Thymus (tissue), 11 donors: ENCODE data around the gene IAPP. TPM values are rescaled to one million over a fixed set of nuclear protein-coding genes. Genes with fewer than 3 reads are reported as not detected.
"Not testable (repeated sequence)": the region's sequence is repeated elsewhere in the genome, so short reads cannot be mapped to it uniquely, and the experiment has no call there.

Source experiments
- DNase-seq, 9 donors: peaks; one replicate each; pipeline ENCODE4 v3.0.0-alpha.2; 2013; ENCODE audit warnings: low spot score in 9 of 9, low read depth in 6 of 9, missing footprints in 1 of 9
- H3K27ac ChIP-seq, 2 donors: one replicate each; pipeline ENCODE4 v1.5.1; 2013; ENCODE audit warnings: control low read depth in 1 of 2, low read depth in 1 of 2, low read length in 1 of 2, mild to moderate bottlenecking in 1 of 2, moderate library complexity in 1 of 2
- H3K27me3 ChIP-seq, 2 donors: one replicate each; pipeline ENCODE4 v1.5.1; 2013; ENCODE audit warnings: low read length in 1 of 2; ENCODE audit not compliant: control insufficient read depth in 2 of 2, insufficient read depth in 1 of 2
- H3K36me3 ChIP-seq, 2 donors: one replicate each; pipeline ENCODE4 v1.5.1; 2013; ENCODE audit warnings: low read length in 1 of 2, mild to moderate bottlenecking in 1 of 2, moderate library complexity in 1 of 2; ENCODE audit not compliant: control insufficient read depth in 2 of 2, insufficient read depth in 2 of 2
- H3K4me1 ChIP-seq, 2 donors: one replicate each; pipeline ENCODE4 v1.5.1; 2013; ENCODE audit warnings: low read length in 2 of 2; ENCODE audit not compliant: control insufficient read depth in 2 of 2, insufficient read depth in 2 of 2
- H3K4me3 ChIP-seq, 2 donors: one replicate each; pipeline ENCODE4 v1.5.1; 2013; ENCODE audit warnings: low read length in 2 of 2, control low read depth in 1 of 2, mild to moderate bottlenecking in 1 of 2
- H3K9me3 ChIP-seq, 2 donors: one replicate each; pipeline ENCODE4 v1.5.1; 2013; ENCODE audit warnings: low read length in 1 of 2, mild to moderate bottlenecking in 1 of 2; ENCODE audit not compliant: control insufficient read depth in 2 of 2, insufficient read depth in 1 of 2
- WGBS: extraction: QIAGEN DNeasy Blood & Tissue Kit; methylation state at CpG from one replicate; pipeline ENCODE4 v1.1.7; 2013; 5-methylcytosine and 5-hydroxymethylcytosine counted together
- polyA plus RNA-seq: library from polyadenylated mRNA; stranded (reverse); fragments of 200-250 nt; gene quantifications from one replicate; pipeline ENCODE4 v1.2.3, GENCODE V29; 2013
- total RNA-seq: library from RNA; stranded (reverse); fragments of 120-200 nt; gene quantifications from one replicate; pipeline ENCODE4 v1.2.4, GENCODE V29; 2013
- donor health status: healthy.

Gene IAPP
- total and polyA plus RNA-seq, 2 donors, result 0.14 to 0.16 TPM

DNA sequence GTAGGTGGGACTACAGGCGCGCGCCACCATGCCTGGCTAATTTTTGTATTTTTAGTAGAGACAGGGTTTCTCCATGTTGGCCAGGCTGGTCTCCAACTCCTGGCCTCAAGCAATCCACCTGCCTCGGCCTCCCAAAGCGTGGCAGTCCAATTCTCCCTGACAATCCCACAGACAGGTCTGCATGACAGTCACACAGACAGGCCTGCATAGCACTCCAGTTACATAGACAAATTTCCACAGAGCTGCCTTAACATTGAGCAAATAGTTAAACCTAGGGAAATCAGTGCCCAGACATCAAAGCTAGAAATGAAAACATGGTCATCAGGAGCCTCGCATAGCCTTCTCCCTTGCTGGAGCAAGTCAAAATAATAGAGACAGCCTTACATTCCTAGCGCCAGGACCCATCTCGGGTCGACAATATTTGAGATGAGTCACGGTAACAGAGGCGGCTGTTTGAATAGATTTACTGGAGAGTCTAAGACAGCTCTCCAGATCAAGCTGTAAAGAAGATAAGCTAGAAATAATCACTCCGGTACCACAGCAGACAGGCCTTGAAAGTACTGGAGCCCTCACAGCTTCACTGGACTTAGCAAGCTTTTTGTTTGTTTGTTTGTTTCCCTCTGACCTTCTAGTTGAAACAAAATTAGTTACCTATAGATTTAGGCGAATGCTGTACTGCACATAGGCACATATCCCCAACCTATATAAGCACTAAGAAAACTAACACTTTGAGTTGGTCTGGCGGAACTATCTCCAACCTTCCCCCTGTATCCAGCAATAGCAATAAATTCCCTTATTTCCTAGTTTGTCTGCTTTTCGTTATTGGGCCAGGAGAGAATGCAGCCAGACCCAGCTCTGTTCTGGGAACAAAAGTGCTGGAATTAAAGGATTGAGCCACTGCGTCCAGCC is 40.9 kb downstream of the IAPP start:
- no peak for DNase-seq
- Histone ChIP-seq H3K27ac (no peak overlapping the region), H3K4me3 (no peak overlapping the region), H3K9me3 (no peaks in the 10 kb centered on the region), H3K36me3 (no peaks in the 10 kb centered on the region), H3K27me3 (no peaks in the 10 kb centered on the region), H3K4me1 (no peaks in the 10 kb centered on the region)
- 95% methylated on average over 16 of the region's 16 CpGs for WGBS

DNA sequence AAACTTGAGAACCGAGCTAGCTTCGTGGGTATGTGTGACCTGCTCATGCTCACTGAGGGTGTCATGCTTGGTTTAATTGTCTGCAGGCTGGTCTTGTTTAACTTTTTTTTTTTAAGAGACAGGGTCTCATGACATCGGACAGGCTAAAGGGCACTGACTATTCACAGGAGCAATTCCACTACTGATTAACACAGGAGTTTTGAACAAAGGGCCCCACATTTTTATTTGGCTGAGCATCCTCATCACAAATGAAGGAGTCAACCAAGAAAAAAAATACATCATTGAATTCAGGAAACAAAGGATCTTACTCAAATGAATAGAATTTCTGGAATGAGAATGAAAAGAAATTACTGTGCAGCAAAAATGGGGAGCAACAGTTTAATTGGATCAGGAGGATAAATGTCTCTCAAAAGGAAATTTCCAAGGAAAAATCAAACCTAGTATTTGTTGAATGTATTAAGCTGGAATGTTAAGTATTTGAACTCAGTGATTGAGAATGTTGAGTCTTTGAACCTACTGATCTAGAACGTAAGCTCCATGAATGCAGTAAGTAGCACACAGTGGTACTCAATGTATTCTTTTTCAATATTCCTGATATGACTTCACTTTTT is 43.9 kb downstream of the IAPP start:
- WGBS, result 84% methylated on average over 4 of the region's 4 CpGs
- H3K36me3 ChIP-seq, result no peaks in the 10 kb centered on the region
- H3K4me1 ChIP-seq, result no peaks in the 10 kb centered on the region
- no peaks in the 10 kb centered on the region for H3K9me3 ChIP-seq
- H3K27me3 ChIP-seq, result no peaks in the 10 kb centered on the region
- no peak for DNase-seq
- H3K4me3 ChIP-seq, result no peak overlapping the region
- no peak overlapping the region for H3K27ac ChIP-seq

DNA sequence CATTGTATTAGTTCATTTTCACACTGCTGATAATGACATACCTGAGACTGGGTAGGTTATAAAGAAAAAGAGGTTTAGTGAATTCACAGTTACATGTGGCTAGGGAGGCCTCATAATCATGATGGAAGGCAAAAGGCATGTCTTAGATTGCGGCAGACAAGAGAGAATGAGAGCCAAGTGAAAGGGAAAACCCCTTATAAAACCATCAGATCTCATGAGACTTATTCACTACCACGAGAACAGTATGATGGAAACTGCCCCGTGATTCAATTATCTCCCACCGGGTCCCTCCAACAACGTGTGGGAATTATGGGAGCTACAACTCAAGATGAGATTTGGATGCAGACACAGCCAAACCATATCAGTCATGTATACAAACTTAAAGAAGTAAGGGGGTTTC is 45.7 kb downstream of the IAPP start:
- not testable (repeated sequence) for H3K27ac ChIP-seq, H3K4me1 ChIP-seq, H3K36me3 ChIP-seq, H3K27me3 ChIP-seq, H3K9me3 ChIP-seq, DNase-seq, H3K4me3 ChIP-seq
- WGBS, result 90% methylated on average over 5 of the region's 5 CpGs

DNA sequence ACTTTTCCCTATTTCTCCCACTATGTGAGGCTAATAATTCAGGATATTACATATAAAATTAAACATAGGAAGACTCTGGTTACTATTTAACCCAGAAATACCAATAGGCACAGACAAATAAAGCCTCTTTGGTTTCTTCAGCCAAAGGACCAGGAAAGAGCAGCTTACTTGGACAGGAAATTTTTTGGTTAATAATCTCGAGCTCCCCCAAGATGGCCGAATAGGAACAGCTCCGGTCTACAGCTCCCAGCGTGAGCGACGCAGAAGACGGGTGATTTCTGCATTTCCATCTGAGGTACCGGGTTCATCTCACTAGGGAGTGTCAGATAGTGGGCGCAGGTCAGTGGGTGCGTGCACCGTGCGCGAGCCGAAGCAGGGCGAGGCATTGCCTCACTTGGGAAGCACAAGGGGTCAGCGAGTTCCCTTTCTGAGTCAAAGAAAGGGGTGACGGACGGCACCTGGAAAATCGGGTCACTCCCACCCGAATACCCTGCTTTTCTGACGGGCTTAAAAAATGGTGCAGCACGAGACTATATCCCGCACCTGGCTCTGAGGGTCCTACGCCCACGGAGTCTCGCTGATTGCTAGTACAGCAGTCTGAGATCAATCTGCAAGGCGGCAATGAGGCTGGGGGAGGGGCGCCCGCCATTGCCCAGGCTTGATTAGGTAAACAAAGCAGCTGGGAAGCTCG is 46.5 kb downstream of the IAPP start:
- H3K27me3 ChIP-seq, H3K4me1 ChIP-seq, H3K9me3 ChIP-seq, H3K36me3 ChIP-seq, DNase-seq, H3K4me3 ChIP-seq, H3K27ac ChIP-seq: not testable (repeated sequence)
- WGBS, result 92% methylated on average over 30 of the region's 30 CpGs

DNA sequence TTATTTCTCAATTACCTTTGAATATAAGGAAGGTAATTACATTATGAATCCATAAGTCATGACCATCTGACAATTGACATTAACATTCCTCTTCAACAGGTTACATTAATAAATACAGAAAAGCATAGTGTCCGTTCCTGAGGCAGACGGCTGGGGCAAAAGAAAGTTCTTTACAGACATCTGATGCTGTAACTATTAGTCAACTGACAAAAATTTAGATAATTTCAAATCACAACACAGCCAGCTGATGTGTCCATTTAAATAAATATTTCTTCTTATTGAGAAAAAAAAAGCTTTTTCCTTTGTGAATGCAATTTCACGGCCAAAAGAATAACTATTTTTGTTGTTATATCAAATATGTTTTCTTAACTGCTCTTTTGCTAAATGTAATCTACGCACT is 55.5 kb downstream of the IAPP start:
- Histone ChIP-seq H3K4me3 (no peak overlapping the region), H3K27me3 (no peaks in the 10 kb centered on the region), H3K9me3 (no peaks in the 10 kb centered on the region), H3K27ac (no peak overlapping the region), H3K4me1 (no peaks in the 10 kb centered on the region), H3K36me3 (no peaks in the 10 kb centered on the region)
- no peak for DNase-seq
- 95% methylated on average over 4 of the region's 4 CpGs for WGBS

Other genes with a start within 250 kb of the IAPP start
- not detected for gene SLCO1B1, start 241.7 kb upstream of the IAPP start, total RNA-seq
- gene SLCO1B1, start 241.7 kb upstream of the IAPP start, polyA plus RNA-seq, result not detected
- gene SLCO1A2, start 38.0 kb upstream of the IAPP start, total RNA-seq, result 0.33 TPM
- gene SLCO1A2, start 38.0 kb upstream of the IAPP start, polyA plus RNA-seq, result 0.07 TPM
- 8.8 TPM for gene PYROXD1, start 64.8 kb downstream of the IAPP start, total RNA-seq
- gene PYROXD1, start 64.8 kb downstream of the IAPP start, polyA plus RNA-seq, result 21.7 TPM
- gene RECQL, start 128.7 kb downstream of the IAPP start, total RNA-seq, result 63.9 TPM
- 31.1 TPM for gene RECQL, start 128.7 kb downstream of the IAPP start, polyA plus RNA-seq
- gene GOLT1B, start 128.9 kb downstream of the IAPP start, total RNA-seq, result 24.0 TPM
- gene GOLT1B, start 128.9 kb downstream of the IAPP start, polyA plus RNA-seq, result 25.0 TPM
- 10.7 TPM for gene SPX, start 153.4 kb downstream of the IAPP start, total RNA-seq
- gene SPX, start 153.4 kb downstream of the IAPP start, polyA plus RNA-seq, result 4.1 TPM
- gene GYS2, start 231.9 kb downstream of the IAPP start, total RNA-seq, result not detected
- 0.14 TPM for gene GYS2, start 231.9 kb downstream of the IAPP start, polyA plus RNA-seq